HG03575 (cell line): ENCODE results near the gene CLDN1.
"Not testable (repeated sequence)": the region's sequence is repeated elsewhere in the genome, so short reads cannot be mapped to it uniquely, and the experiment has no call there.

Experiments
- ATAC-seq: cut with Tn5 transposase; IDR thresholded peaks from one replicate; pipeline ENCODE4 v1.9.1; 2021; ENCODE audit not compliant: unreplicated experiment, insufficient number of reproducible peaks, low FRiP score; ENCODE audit errors: extremely low read depth

CLDN1 gene

DNA sequence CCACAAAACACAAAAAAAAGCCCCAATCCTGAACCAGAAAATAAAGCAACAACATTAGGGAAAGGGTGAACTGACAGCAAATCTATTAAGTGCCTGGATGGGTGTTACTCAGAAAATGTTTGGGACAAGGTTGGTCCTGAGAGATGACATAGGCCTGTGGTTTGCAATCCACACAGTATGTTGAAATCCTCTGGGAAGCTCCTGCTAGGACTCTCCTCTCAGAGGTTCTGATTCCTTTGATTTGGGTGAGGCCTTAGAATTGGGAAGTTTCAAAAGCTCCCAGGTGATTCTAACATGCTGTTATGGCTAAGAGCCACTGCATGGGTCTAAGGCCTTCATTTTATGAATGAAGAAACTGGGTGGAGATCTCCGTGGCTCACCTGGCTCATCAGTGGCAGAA is 18.4 kb downstream of the CLDN1 start:
- no peak for ATAC-seq

DNA sequence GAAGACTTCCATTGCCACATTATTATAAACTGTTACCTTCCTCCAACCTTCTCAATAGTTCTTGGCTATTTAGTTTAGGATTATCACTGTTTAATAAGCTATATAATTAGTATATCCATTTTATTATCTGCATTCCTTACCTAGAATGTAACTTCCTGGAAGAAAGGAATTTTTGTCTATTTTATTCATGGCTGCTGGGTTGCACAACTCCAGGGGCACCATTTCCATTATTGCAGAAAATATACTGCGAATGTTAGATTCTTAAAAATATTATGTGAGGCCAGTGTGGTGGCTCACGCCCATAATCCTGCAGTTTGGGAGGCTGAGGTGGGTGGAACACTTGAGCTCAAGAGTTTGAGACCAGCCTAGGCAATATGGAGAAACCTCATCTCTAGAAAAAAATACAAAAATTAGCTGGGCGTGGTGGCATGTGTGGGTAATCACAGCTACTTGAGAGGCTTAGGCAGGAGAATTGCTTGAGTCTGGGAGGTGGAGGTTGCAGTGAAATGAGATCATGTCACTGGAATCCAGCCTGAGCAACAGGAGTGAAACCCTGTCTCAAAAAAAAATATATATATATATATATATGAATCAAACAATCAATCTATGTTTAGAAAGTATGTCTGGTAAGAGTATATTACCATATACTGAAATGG is 19.9 kb downstream of the CLDN1 start:
- no peak for ATAC-seq

DNA sequence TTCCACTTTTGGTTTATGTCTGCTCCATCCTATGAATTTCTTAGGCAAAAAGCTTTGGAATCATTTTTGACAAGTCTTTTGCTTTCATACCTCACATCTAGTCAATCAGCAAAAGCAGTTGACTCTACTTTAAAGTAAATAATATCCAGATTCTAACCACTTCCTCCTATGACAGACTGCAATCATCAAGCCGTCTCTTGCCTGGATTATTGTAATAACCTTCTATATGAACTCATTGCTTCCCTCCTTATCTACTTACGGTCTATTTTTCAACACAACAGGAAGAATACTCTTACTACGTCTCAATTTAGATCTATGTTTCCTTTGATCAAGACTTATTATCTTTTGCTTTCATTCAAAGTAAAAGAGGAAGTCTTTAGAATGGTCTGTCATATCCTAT is 20.7 kb downstream of the CLDN1 start:
- no peak for ATAC-seq

DNA sequence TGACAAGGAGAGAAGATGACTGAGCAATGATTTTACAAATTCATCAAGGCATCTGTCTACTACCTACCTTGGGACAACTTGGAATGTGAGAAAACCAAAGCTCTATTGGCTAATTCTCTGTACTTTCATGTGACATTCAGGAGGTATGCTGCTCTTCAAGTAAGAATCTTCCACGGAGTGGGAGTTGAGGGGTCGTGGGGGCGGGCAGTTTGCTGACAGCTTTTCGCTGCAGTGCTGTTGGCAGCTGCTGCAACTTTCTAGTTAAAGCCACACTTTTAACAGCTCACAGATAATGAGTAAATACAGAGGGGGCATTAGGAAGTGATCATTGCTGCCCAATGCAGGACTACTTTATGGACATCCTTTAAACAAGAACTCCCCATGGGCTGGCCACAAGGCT is 22.3 kb downstream of the CLDN1 start:
- ATAC-seq, result no peak

DNA sequence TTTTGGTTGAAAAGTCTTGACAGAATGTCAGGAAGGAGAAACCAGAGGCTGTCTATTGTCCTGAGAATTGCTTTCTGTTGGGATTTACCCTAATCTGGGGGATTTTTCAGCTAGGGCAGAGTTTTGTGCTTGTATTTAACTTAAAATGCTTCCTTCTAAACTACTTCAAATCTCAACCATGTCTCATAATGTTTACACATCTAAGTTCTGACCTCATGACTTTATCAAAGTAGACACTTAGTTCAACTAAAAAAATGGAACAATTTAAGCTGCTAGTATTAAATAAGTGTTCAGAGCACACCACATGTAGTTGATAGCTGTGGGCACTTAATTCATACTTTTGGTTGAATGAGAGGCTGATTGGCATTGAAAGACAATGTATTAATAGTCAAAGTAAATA is 28.2 kb downstream of the CLDN1 start:
- ATAC-seq, result no peak

DNA sequence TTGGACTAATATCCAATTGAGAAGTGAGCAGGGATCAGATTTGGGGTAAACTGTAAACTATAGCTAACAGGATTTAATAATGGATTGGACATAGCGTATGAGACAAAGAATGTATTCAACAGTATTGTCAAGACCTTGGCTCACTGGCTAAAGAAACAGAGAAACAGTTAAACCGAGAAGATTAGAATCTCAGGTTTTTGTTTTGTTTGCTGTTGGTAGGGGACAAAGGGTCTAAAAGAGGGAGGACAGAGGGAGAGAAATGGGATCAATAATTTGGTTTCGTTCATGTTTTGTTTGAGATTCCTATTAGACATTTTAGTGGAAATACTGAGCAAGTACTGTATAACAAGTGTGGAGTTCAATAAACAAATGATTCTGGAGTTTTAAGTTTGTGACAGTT is 28.6 kb downstream of the CLDN1 start:
- no peak for ATAC-seq

DNA sequence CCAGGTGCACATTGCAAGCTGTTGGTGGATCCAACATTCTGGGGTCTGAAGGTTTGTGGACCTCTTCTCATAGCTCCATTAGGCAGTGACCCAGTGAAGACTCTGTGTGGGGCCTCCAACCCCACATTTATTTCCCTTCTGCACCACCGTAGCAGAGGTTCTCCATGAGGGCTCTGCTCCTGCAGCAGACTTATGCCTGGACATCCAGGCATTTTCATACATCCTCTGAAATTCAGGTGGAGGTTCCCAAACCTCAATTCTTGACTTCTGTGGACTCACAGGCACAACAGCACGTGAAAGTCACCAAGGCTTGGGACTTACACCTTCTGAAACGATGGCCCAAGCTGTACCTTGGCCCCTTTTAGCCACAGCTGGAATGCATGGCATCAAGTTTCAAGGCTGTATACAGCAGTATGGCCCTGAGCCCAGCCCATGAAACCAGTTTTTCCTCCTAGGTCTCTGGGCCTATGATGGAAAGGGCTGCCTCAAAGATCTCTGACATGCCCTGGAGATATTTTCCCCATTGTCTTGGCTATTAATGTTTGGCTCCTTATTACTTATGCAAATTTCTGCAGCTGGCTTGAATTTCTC is 30.2 kb downstream of the CLDN1 start:
- no peak for ATAC-seq

DNA sequence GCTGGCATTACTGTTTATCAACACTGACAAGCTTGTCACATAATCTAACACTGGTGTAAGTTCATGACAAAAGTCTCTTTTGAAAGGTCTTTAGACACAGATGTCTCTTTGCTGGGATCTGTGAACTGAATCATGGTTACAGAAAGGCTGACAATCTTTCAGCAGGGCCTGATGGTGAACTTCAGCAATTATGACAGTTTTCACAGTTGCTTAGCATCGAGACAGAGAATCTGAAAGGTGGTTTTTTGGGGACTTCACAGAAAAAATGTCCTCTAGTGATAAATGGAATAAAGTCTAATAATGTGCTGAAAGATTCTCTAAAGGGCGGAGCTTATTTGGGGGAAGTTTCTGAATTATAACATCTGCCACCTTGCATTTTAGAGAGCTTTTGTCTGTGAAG is 32.3 kb downstream of the CLDN1 start:
- no peak for ATAC-seq

DNA sequence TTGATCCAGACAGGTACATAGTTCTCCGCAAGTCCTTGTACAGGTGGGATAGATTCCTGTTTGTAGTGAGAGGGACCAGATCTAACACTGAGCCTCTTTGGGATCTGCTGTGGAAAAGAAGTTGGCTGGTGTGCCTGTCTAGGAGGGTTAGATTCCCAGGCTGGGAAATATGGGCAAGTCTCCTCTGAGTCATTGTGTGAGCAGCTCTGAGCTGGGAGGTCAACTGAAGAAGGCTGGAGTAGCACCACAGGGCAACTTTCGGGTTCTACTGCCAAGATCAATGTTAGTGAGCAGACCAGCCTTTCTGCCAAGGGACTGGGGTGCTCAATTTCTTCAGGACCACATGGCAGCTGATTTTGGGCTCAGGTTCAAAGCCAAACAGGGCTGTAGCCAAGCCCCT is 33.4 kb downstream of the CLDN1 start:
- ATAC-seq, result no peak

DNA sequence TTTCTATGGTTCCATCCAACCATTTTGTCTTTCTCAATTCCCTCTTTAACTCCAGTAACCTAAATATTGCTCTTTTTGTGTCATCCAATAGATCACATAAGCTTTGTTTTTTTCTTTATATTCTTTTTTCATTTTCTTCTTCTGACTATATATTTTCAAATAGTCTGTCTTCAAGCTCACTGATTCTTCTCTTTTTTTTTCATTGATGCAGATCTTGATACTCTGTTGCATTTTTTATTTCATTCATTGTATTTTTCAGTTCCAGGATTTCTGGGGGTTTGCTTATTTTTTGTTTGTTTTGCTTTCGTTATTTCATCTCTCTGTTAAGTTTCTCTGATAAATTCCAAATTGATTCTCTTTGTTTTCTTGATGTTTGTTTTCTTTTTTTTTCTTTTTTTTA is 36.2 kb downstream of the CLDN1 start:
- no peak for ATAC-seq

DNA sequence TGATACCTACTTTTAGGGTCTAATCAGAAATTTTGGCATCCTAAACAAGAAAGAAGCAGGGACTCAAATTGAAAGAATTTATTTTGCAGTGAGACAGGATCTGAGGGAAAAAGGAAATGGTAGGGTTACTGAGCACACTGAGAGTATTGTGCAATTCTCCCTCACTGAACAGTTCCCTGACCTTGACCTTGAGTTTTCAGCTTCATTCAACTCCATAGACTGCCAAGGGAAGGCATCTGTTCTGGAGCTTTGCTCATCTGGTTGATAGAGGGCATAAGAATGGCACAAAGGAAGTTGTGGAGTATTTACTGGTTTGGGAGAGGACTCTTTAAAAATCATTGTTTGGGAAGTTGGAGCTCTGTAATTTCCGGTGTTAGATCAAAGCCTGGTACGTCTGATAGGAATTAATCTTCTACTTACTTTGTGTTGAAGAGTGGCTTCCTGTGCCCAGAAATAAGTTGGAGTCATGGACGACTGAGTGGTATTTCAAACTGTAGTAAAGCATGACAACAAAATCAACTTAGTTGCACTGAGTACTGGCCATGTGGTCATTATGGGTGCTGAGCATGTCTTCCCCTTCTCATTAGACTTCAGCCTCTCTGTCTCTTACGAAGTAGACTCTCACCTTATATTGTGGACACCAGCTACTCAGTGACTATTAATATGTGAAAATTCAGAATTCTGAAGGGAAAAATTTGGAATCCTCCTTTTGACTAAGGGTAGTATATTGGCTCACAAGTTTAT is 40.8 kb downstream of the CLDN1 start:
- no peak for ATAC-seq

DNA sequence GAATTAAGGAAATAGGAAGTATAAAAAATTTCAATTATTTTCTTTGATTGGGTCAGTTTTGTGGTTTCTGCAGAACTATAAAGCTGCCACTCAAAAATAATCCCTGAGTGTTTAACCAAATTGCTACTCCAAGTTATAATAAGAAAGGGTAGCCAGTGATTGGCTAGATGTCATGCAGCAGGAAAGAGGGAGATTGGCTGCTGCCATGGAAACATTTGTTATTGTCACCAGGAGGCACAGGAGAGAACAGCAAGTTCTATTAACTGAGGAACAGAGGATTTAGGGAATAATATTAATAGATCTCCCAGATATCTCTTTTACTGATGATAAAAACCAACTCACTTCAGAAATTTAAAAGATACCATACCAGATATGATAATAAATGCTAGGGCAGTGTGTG is 42.6 kb downstream of the CLDN1 start:
- no peak for ATAC-seq

DNA sequence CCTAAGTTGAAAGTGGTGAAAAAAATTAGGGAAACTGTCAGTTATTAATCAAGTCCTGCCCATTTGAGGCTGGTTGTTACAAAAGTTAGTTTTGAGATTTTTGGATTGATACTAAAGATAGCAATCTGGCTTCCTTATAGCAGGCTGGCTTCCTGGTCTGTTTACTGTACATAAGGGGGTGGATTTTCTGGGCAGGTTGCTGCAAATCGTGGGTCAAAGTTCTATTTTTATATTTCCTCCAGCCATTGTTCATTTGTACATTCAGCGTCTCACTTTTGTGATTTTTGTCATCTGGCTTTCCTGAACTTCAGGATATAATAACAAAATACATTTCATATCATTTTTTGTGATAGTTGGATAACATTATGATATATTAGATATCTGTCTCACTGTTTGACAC is 49.5 kb downstream of the CLDN1 start:
- ATAC-seq, result no peak

DNA sequence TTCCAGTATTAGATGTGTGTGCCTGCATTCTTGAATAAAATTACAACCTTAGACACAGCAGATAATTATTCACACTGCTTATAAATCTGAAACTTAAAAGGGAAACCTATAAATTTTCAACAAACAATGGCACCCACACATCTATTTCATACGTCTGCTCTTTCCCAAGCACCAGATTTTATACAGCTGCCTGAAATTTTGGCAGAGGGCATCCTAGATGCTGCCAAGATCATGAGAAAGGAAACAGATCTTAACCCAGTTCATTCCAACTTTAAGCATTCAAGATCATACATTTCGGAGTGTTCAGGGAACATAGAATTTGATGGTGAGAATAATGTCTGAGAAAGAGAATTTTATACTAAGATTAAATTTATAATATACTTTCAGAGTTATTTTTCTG is 53.1 kb downstream of the CLDN1 start:
- ATAC-seq, result no peak

DNA sequence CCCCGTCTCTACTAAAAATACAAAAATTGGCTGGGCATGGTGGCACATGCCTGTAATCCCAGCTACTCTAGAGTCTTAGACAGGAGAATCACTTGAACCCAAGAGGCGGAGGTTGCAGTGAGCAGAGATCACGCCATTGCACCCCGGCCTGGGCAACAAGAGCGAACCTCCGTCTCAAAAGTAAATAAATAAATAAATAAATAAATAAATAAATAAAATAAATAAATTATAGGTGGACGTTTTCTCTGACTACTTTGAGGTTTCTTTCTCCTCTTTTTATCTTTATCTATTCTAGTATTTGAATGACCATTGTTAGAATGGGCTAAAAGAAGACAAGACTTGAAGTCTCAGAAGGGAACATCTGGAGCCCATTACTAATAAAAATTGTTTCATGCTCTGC is 54.8 kb downstream of the CLDN1 start:
- ATAC-seq, result not testable (repeated sequence)

DNA sequence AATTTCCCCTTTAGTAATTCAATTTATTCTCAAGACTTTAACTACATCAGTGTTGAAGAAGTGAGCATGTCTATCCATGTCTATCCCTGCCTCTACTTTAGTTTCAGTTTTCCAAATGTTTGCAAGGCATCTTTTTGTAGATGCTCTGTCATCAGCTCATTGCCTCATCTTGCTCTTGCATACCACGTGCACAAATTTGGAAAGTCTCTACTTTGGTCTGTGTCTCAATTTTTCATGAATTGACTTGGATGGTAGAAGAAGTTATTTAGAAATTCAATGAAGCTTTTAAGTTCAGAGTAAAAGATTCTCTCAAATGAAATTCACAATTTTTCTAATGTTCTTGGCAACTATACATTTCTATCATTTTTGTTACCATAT is 55.3 kb downstream of the CLDN1 start:
- ATAC-seq, result no peak

DNA sequence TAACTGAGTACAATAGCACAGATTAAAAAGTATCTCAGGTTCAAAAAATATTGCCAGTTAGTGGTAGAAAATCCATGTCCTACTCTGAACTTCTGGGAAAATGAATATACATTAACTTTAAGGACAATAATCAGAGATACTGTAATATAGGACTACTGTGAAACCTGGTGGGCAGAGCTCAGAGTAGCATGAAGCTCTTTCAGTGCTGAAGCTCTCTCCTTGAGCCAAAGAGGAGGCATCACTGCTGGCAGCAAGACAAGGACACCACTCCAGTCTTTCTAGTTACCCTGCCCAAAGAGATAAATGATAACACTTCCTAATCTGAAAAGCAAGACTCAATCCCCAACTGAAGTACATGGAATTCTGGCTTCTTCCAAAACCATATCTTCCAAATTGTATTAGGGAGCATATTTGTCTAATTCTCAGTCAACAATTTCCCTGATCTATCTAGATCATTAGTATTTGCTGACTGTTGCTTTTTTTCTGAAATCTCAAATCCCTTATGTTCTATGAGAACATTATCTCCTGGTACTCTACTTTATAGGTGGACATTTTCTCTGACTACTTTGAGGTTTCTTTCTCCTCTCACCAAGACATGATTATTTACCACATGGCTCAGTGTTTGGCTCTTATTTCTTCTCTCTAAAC is 55.9 kb downstream of the CLDN1 start:
- no peak for ATAC-seq

DNA sequence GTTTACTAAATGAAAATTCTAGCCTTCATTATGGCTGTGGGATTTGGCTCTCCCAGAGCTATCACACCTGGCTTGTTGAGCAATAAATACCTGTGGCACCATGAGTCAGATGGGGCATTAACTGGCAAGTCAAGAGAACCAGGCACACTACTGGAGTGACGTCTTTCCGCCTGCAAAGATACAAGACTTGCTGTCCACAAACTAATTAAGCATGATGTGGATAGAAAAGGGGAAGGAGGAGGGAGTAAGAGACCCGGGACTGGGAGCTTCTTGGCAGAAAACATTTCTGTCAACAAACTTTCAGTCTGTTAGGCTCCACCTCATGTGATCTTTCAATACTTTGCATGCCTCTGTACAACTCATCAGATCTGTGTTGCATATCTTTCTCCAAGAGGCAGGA is 56.5 kb downstream of the CLDN1 start:
- ATAC-seq, result no peak

DNA sequence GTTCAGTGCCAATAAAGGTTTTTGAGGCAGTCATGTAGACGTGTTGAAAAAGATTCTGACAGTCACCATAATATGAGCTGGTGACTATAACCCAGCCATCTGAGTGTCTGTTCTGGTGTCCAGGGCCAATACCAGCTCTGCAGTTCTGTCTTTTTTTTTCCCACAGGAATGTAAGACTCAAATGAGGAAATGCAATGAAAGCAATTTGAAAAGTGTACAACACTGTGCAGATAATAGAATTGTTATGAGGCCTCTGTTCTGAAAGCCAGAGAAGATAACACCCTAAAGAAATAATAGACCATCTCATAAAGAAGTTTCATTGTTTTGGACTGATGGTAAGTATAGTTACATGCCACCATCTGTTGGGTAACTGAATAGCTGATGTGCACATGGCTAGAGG is 57.1 kb downstream of the CLDN1 start:
- no peak for ATAC-seq

DNA sequence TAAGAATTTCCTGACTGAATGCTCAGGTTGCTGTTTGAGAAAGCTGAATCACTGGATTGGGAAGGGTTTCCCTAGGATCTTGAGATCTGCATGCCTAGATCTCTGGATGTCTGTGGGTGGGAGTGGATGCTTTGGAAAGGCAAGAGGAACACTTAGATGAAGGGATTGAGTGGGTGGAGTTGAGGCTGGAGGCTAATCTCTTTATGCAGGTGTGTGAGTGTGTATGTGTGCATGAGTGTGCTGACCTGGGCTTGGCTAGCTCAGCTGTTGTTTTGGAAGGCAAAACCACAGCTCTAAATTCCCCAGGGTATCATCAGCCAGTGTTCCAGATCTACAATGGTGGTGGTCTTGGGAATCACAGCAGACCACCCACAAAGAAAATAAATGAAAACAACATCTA is 60.5 kb downstream of the CLDN1 start:
- no peak for ATAC-seq
